ENCODE measurements around the gene MEGF11. TPM values are rescaled to one million over a fixed set of nuclear protein-coding genes. Genes with fewer than 3 reads are reported as not detected.

The MEGF11 gene
- total RNA-seq, 2 donors from 2014 or later = not detected

DNA sequence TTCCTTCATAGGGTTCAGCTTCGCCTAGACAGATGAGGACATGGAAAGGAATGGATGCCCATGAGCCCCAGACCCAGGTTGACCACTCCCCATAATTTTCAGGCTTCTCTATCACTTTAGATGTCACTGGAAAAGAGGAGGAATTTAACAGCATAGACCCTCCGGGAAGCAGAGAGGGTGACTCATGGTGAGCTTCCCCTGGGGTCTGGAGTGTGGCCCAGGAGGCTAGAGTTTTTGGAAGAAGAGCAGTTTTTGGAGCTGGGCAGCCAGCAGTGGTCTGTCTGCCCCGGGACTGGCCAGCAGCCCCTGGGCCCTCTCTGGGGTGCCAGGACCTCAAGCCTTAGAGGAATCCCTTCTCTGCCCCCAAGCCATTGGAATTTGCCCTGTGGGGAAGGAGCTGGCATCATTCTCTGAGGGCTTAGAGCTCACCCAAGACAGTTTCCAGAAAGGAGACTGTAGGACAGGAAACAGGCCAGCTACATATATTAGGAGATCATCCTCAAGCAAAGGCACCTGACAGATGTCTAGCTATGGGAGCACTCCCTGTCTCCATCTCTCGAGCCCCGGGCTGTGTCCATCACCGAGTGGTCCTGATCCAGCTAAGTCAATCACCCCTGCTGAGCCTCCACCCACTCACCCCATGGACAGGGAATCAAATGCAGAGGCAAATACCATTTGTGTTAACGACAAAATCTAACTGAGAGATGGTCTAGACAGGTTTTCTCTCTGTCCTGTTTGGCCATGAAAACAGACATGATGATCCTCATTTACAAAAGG lies 67.3 kb downstream of the MEGF11 start:
- no peaks in the 10 kb centered on the region for H3K36me3 ChIP-seq
- H3K27me3 ChIP-seq (replicated peaks; ENCODE audit: insufficient read depth) = no peaks in the 10 kb centered on the region
- intact Hi-C loops (cut with DNase I) = no loop called here
- DNase-seq (ENCODE audit: low spot score) = no peak
- H3K4me3 ChIP-seq = no peak overlapping the region
- H3K4me1 ChIP-seq (replicated peaks) = no peaks in the 10 kb centered on the region
- TF ChIP-seq, protein P1, sequence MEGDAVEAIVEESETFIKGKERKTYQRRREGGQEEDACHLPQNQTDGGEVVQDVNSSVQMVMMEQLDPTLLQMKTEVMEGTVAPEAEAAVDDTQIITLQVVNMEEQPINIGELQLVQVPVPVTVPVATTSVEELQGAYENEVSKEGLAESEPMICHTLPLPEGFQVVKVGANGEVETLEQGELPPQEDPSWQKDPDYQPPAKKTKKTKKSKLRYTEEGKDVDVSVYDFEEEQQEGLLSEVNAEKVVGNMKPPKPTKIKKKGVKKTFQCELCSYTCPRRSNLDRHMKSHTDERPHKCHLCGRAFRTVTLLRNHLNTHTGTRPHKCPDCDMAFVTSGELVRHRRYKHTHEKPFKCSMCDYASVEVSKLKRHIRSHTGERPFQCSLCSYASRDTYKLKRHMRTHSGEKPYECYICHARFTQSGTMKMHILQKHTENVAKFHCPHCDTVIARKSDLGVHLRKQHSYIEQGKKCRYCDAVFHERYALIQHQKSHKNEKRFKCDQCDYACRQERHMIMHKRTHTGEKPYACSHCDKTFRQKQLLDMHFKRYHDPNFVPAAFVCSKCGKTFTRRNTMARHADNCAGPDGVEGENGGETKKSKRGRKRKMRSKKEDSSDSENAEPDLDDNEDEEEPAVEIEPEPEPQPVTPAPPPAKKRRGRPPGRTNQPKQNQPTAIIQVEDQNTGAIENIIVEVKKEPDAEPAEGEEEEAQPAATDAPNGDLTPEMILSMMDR (IDR thresholded peaks at IDR 0.05) = no peak
- TF ChIP-seq POLR2AphosphoS5 (IDR thresholded peaks at IDR 0.05) = no peak
- TF ChIP-seq POLR2A (IDR thresholded peaks at IDR 0.05) = no peak
- H3K27ac ChIP-seq = no peak overlapping the region
- H3K9me3 ChIP-seq = no peaks in the 10 kb centered on the region
- 78% methylated on average over 7 of the region's 7 CpGs for WGBS

DNA sequence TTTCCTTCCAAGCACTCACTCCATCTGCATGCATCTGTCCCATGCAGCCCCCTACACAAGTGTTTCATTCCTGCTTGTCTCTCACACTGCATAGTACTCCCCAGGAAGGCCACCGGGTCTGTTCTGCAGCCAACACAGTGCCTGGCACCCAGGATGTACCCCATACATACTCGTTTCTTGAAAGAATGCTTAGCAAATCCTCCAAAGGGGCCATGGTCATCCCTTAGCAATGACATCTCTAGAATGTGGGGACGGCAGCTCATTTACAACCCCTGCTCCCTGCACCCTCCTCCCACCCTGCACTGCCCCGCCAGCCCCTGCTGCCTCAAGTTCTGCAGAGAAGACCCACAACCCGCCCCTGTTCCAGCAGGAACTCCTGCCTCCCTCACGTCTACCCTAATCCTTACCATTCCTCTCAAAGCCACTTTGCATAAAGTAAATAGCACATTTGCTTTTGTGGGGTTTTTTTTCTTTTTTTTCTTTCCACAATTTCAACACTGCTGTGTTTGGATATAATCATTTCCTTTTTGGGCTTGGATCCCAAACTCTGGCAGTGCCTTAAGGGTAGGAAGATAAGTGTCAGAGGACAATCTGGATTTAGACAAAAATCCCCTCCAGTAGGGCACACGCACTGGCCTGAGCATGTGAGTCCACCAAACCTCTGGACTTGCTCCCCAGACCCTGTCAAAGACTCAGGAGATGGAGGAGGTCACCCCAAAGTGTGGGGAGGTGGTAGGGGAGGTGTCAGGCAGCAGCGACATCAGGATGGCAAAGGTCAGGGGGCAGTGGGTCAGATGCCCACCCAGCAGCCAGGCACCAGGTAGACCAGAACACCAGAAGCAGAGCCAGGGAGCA lies 68.4 kb downstream of the MEGF11 start:
- intact Hi-C loops (cut with DNase I) = no loop called here
- no peak overlapping the region for H3K4me3 ChIP-seq
- no peaks in the 10 kb centered on the region for H3K36me3 ChIP-seq
- H3K27ac ChIP-seq = no peak overlapping the region
- WGBS = 55% methylated on average over 7 of the region's 8 CpGs
- H3K4me1 ChIP-seq (replicated peaks) = no peaks in the 10 kb centered on the region
- no peaks in the 10 kb centered on the region for H3K27me3 ChIP-seq (replicated peaks; ENCODE audit: insufficient read depth)
- TF ChIP-seq, protein P1 (IDR thresholded peaks at IDR 0.05) = no peak
- TF ChIP-seq POLR2AphosphoS5 (IDR thresholded peaks at IDR 0.05) = no peak
- no peak for TF ChIP-seq POLR2A (IDR thresholded peaks at IDR 0.05)
- DNase-seq (ENCODE audit: low spot score) = no peak
- H3K9me3 ChIP-seq = no peaks in the 10 kb centered on the region

DNA sequence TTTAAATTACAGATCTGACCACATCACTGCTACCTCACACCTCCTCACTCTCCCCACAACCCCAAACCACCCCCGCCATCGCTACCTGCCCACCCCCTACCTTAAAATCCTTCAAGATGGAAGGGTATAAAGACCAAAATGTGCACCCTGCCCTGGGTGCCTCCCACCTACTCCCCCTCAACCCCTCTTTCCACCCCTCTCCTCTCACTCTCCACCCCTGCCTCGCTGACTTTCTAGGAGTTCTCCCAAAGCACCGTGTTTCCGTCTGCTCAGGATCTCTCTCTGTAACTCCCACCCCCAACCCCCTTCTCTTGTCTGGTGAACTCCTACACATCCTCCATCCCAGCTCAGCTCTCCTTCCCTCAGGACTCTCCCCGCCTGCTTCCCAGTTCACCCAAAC lies 69.1 kb downstream of the MEGF11 start:
- WGBS = 69% methylated on average over 6 of the region's 6 CpGs

DNA sequence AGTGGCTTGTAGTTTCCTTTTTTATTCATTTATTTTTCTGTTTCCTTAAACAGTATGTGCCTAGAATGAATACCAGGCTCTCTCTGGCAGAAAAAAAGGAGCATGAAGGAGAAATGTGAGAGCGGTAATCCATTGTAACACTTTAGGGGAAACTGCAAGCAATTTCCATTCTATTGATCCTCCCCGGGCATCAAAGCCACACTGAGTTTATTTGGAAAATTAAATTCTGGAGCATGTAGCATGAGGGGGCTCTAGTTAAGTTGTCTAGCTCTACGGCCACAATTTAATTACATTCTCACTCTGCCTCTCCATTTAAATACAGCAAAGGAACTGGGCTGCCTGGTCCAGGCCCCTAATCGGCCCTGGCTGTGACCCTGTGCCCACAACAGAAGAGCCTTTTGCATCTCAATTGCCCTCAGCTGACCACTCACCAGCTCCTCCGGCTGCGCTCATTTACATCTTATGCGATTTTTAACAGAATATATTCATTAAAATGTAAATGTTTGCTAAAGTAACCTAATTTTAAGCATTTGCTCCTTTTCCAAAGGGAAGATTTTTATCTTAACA lies 72.9 kb downstream of the MEGF11 start:
- H3K4me3 ChIP-seq = no peak overlapping the region
- intact Hi-C loops (cut with DNase I) = no loop called here
- DNase-seq (ENCODE audit: low spot score) = no peak
- H3K4me1 ChIP-seq (replicated peaks) = no peaks in the 10 kb centered on the region
- TF ChIP-seq POLR2AphosphoS5 (IDR thresholded peaks at IDR 0.05) = no peak
- TF ChIP-seq, protein P1 (IDR thresholded peaks at IDR 0.05) = no peak
- no peak for TF ChIP-seq POLR2A (IDR thresholded peaks at IDR 0.05)
- no peaks in the 10 kb centered on the region for H3K36me3 ChIP-seq
- no peaks in the 10 kb centered on the region for H3K27me3 ChIP-seq (replicated peaks; ENCODE audit: insufficient read depth)
- whole genome bisulfite sequencing = 84% methylated on average over 7 of the region's 7 CpGs
- no peak overlapping the region for H3K27ac ChIP-seq
- H3K9me3 ChIP-seq = no peaks in the 10 kb centered on the region

More for the DNA sequence above, 69.1 kb downstream of the MEGF11 start:
- TF ChIP-seq, protein P1 (IDR thresholded peaks at IDR 0.05) = no peak
- TF ChIP-seq POLR2A (IDR thresholded peaks at IDR 0.05) (no peak), POLR2AphosphoS5 (IDR thresholded peaks at IDR 0.05) (no peak)
- no peak overlapping the region for H3K27ac ChIP-seq
- H3K9me3 ChIP-seq = no peaks in the 10 kb centered on the region
- no peak overlapping the region for H3K4me3 ChIP-seq
- H3K27me3 ChIP-seq (replicated peaks; ENCODE audit: insufficient read depth) = no peaks in the 10 kb centered on the region
- no peaks in the 10 kb centered on the region for H3K4me1 ChIP-seq (replicated peaks)
- intact Hi-C loops (cut with DNase I) = no loop called here
- DNase-seq (ENCODE audit: low spot score) = no peak
- H3K36me3 ChIP-seq = no peaks in the 10 kb centered on the region
